ENCODE measurements around the gene HEXIM1.

HEXIM1 gene

GRCh38 chr17:45186801-45187354 is 38.6 kb downstream of the HEXIM1 start:
- no peaks in the 10 kb centered on the region for H3K9me3 ChIP-seq
- H3K4me1 ChIP-seq = no peaks in the 10 kb centered on the region
- no peaks in the 10 kb centered on the region for H3K36me3 ChIP-seq
- no peak overlapping the region for H3K4me3 ChIP-seq (ENCODE audit: low read depth, low read length)
- TF ChIP-seq CTCF (IDR thresholded peaks at IDR 0.05; ENCODE audit: low read depth, low read length) = no peak
- no peak for DNase-seq
- no peaks in the 10 kb centered on the region for H3K27me3 ChIP-seq

GRCh38 chr17:45189009-45189408 is 40.7 kb downstream of the HEXIM1 start:
- Histone ChIP-seq H3K9me3 (no peaks in the 10 kb centered on the region), H3K4me3 (ENCODE audit: low read depth, low read length) (no peak overlapping the region), H3K4me1 (no peaks in the 10 kb centered on the region), H3K36me3 (no peaks in the 10 kb centered on the region), H3K27me3 (no peaks in the 10 kb centered on the region)
- no peak for TF ChIP-seq CTCF (IDR thresholded peaks at IDR 0.05; ENCODE audit: low read depth, low read length)
- no peak for DNase-seq

- Histone ChIP-seq H3K4me3 (ENCODE audit: low read depth, low read length) (no peak overlapping the region), H3K36me3 (no peaks in the 10 kb centered on the region), H3K4me1 (no peaks in the 10 kb centered on the region), H3K9me3 (no peaks in the 10 kb centered on the region), H3K27me3 (no peaks in the 10 kb centered on the region)
- no peak for TF ChIP-seq CTCF (IDR thresholded peaks at IDR 0.05; ENCODE audit: low read depth, low read length)
- no peak for DNase-seq
Measured at GRCh38 chr17:45190503-45191255, 42.4 kb downstream of the HEXIM1 start.

GRCh38 chr17:45195424-45195823 is 47.1 kb downstream of the HEXIM1 start:
- no peak for TF ChIP-seq CTCF (IDR thresholded peaks at IDR 0.05; ENCODE audit: low read depth, low read length)
- H3K4me3 ChIP-seq (ENCODE audit: low read depth, low read length) = no peak overlapping the region
- DNase-seq = no peak
- H3K36me3 ChIP-seq = no peaks in the 10 kb centered on the region
- H3K4me1 ChIP-seq = peaks cover 3% of the 10 kb centered on the region
- no peaks in the 10 kb centered on the region for H3K27me3 ChIP-seq
- H3K9me3 ChIP-seq = no peaks in the 10 kb centered on the region

- peaks cover 3% of the 10 kb centered on the region for H3K4me1 ChIP-seq
- H3K27me3 ChIP-seq = no peaks in the 10 kb centered on the region
- no peak for TF ChIP-seq CTCF (IDR thresholded peaks at IDR 0.05; ENCODE audit: low read depth, low read length)
- no peaks in the 10 kb centered on the region for H3K9me3 ChIP-seq
- DNase-seq = no peak
- H3K4me3 ChIP-seq (ENCODE audit: low read depth, low read length) = no peak overlapping the region
- no peaks in the 10 kb centered on the region for H3K36me3 ChIP-seq
Measured at GRCh38 chr17:45197108-45197507, 48.8 kb downstream of the HEXIM1 start.

All from BE2C (cell line).